Mesodermal cell (in vitro differentiated cells): Measurements from ENCODE around the gene HSD17B8.

Source experiments
- H3K27ac ChIP-seq: 2 replicates; pipeline ENCODE4 v1.7.0; 2013; ENCODE audit warnings: mild to moderate bottlenecking, low read depth, low read length, moderate library complexity; ENCODE audit not compliant: severe bottlenecking
- H3K36me3 ChIP-seq: 2 replicates; pipeline ENCODE4 v1.7.1; 2013; ENCODE audit warnings: mild to moderate bottlenecking, low read length, moderate library complexity; ENCODE audit not compliant: control insufficient read depth, insufficient read depth
- H3K4me1 ChIP-seq: one replicate; pipeline ENCODE4 v1.7.1; 2013; ENCODE audit warnings: mild to moderate bottlenecking, low read length; ENCODE audit not compliant: insufficient read depth, control insufficient read depth, poor library complexity, severe bottlenecking
- H3K4me3 ChIP-seq: 2 replicates; pipeline ENCODE4 v1.7.0; 2013; ENCODE audit warnings: low read length, control low read depth, mild to moderate bottlenecking; ENCODE audit not compliant: insufficient read depth, poor library complexity, severe bottlenecking; ENCODE audit errors: extremely low read depth
- H3K9me3 ChIP-seq: 2 replicates; pipeline ENCODE4 v1.7.1; 2013; ENCODE audit warnings: mild to moderate bottlenecking, low read length, moderate library complexity; ENCODE audit not compliant: control insufficient read depth
- WGBS, 2 experiments: methylation state at CpG; one replicate each; pipeline ENCODE4 v1.1.5; 2013; ENCODE audit warnings: missing lambda C conversion rate in 2 of 2; ENCODE audit not compliant: insufficient coverage in 2 of 2; 5-methylcytosine and 5-hydroxymethylcytosine counted together

Gene HSD17B8

GRCh38 chr6:33171880-33172687 is 32.4 kb upstream of the HSD17B8 start:
- Histone ChIP-seq H3K4me1 (no peaks in the 10 kb centered on the region), H3K9me3 (no peaks in the 10 kb centered on the region), H3K27ac (no peak overlapping the region), H3K36me3 (no peaks in the 10 kb centered on the region), H3K4me3 (no peak overlapping the region)
- 53 to 72% methylated on average over 3 to 5 of the region's 8 CpGs for WGBS, 2 experiments

- Histone ChIP-seq H3K9me3 (no peaks in the 10 kb centered on the region), H3K27ac (no peak overlapping the region), H3K36me3 (no peaks in the 10 kb centered on the region), H3K4me1 (no peaks in the 10 kb centered on the region), H3K4me3 (no peak overlapping the region)
- 69 to 75% methylated on average over 9 to 11 of the region's 16 CpGs for WGBS, 2 experiments
These were observed 31.5 kb upstream of the HSD17B8 start for GRCh38 chr6:33172688-33173534.

- 80 to 100% methylated on average over 2 to 3 of the region's 11 CpGs for WGBS, 2 experiments
- no peak overlapping the region for H3K27ac ChIP-seq
- no peaks in the 10 kb centered on the region for H3K4me1 ChIP-seq
- H3K9me3 ChIP-seq: no peaks in the 10 kb centered on the region
- H3K36me3 ChIP-seq: no peaks in the 10 kb centered on the region
- no peak overlapping the region for H3K4me3 ChIP-seq
These were observed 30.8 kb upstream of the HSD17B8 start for GRCh38 chr6:33173535-33174180.

GRCh38 chr6:33174784-33175183 is 29.7 kb upstream of the HSD17B8 start:
- Histone ChIP-seq H3K9me3 (no peaks in the 10 kb centered on the region), H3K36me3 (no peaks in the 10 kb centered on the region), H3K27ac (no peak overlapping the region), H3K4me1 (no peaks in the 10 kb centered on the region), H3K4me3 (no peak overlapping the region)
- 90 to 97% methylated on average over 2 to 4 of the region's 4 CpGs for WGBS, 2 experiments

DNA sequence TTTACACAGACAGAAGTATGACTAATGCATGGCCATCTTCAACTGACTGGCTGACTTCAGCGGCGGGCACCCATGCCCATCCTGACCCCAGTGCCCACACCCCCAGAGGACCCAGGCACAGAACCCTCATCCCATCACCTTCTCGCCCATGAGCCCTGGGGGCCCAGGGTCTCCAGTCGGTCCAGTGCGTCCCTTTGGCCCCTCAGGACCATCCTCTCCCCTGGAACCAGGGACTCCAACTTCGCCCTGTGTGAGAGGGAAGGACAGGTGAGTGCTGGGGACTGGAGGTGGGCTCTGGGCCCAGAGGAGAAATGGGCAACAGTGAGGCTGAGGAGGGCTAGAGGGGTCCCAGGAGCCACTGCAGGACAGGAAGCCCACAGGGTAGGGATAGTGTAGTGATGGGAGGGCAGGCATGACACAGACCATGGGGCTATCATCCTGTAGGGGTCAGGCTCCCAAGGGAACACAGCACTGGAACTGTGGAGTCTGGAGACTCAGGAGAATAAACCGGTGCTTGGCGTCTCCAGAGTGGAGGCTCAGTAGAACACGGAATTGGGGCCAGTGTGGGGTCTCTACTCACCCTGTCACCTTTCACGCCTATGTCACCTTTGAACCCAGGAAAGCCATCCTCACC is 28.9 kb upstream of the HSD17B8 start:
- H3K36me3 ChIP-seq: no peaks in the 10 kb centered on the region
- H3K27ac ChIP-seq: no peak overlapping the region
- 68 to 86% methylated on average over 5 to 6 of the region's 10 CpGs for WGBS, 2 experiments
- no peak overlapping the region for H3K4me3 ChIP-seq
- H3K4me1 ChIP-seq: no peaks in the 10 kb centered on the region
- H3K9me3 ChIP-seq: no peaks in the 10 kb centered on the region

GRCh38 chr6:33176906-33177305 is 27.5 kb upstream of the HSD17B8 start:
- no peak overlapping the region for H3K4me3 ChIP-seq
- 50 to 93% methylated on average over 1 to 6 of the region's 7 CpGs for WGBS, 2 experiments
- no peaks in the 10 kb centered on the region for H3K4me1 ChIP-seq
- no peaks in the 10 kb centered on the region for H3K9me3 ChIP-seq
- H3K36me3 ChIP-seq: no peaks in the 10 kb centered on the region
- H3K27ac ChIP-seq: no peak overlapping the region

GRCh38 chr6:33177552-33178446 is 26.7 kb upstream of the HSD17B8 start:
- H3K36me3 ChIP-seq: no peaks in the 10 kb centered on the region
- H3K9me3 ChIP-seq: no peaks in the 10 kb centered on the region
- H3K27ac ChIP-seq: no peak overlapping the region
- WGBS, 2 experiments: 88 to 91% methylated on average over 12 to 16 of the region's 19 CpGs
- H3K4me1 ChIP-seq: no peaks in the 10 kb centered on the region
- H3K4me3 ChIP-seq: no peak overlapping the region

- H3K9me3 ChIP-seq: no peaks in the 10 kb centered on the region
- no peaks in the 10 kb centered on the region for H3K36me3 ChIP-seq
- H3K27ac ChIP-seq: no peak overlapping the region
- WGBS, 2 experiments: 75 to 77% methylated on average over 3 to 5 of the region's 10 CpGs
- no peaks in the 10 kb centered on the region for H3K4me1 ChIP-seq
- H3K4me3 ChIP-seq: no peak overlapping the region
These were observed 25.5 kb upstream of the HSD17B8 start for GRCh38 chr6:33178755-33179475.

GRCh38 chr6:33181141-33181540 is 23.3 kb upstream of the HSD17B8 start:
- Histone ChIP-seq H3K4me1 (no peaks in the 10 kb centered on the region), H3K36me3 (no peaks in the 10 kb centered on the region), H3K4me3 (no peak overlapping the region), H3K9me3 (no peaks in the 10 kb centered on the region), H3K27ac (no peak overlapping the region)
- 83 to 92% methylated on average over 4 of the region's 7 CpGs for WGBS, 2 experiments
